ENCODE measurements around the gene SH3GL1. TPM values are rescaled to one million over a fixed set of nuclear protein-coding genes. Genes with fewer than 3 reads are reported as not detected.
A peak's percentile ranks its signal among the peaks of the same experiment; 100 is the strongest.
"Not testable (repeated sequence)": the region's sequence is repeated elsewhere in the genome, so short reads cannot be mapped to it uniquely, and the experiment has no call there.

Gene SH3GL1
- total RNA-seq, 1 donor from 2014 or later = 101 TPM

GRCh38 chr19:4352701-4353121 lies 47.6 kb downstream of the SH3GL1 start:
- Histone ChIP-seq H3K27me3 (ENCODE audit: insufficient read depth, low read length) (no peaks in the 10 kb centered on the region), H3K9me3 (ENCODE audit: insufficient read depth, low read depth, low read length) (no peaks in the 10 kb centered on the region), H4K20me1 (ENCODE audit: insufficient read depth, low read length) (no peaks in the 10 kb centered on the region), H3K4me3 (ENCODE audit: insufficient read depth, low read depth, low read length) (no peak overlapping the region), H3K9ac (ENCODE audit: low read length) (no peak overlapping the region), H2AFZ (ENCODE audit: low read depth, low read length) (no peak overlapping the region), H3K79me2 (ENCODE audit: insufficient read depth, low read length) (no peaks in the 10 kb centered on the region), H3K4me1 (ENCODE audit: insufficient read depth, low read length) (no peaks in the 10 kb centered on the region), H3K27ac (ENCODE audit: low read depth, low read length) (no peak overlapping the region), H3K36me3 (ENCODE audit: insufficient read depth, low read length) (no peaks in the 10 kb centered on the region), H3K4me2 (ENCODE audit: low read length) (no peak overlapping the region)
- H3K27me3 Mint-ChIP-seq (ENCODE audit: low read depth, unreplicated experiment) = no peaks in the 10 kb centered on the region
- H3K4me1 Mint-ChIP-seq (ENCODE audit: low read depth, unreplicated experiment) = no peaks in the 10 kb centered on the region
- TF ChIP-seq, protein P1, sequence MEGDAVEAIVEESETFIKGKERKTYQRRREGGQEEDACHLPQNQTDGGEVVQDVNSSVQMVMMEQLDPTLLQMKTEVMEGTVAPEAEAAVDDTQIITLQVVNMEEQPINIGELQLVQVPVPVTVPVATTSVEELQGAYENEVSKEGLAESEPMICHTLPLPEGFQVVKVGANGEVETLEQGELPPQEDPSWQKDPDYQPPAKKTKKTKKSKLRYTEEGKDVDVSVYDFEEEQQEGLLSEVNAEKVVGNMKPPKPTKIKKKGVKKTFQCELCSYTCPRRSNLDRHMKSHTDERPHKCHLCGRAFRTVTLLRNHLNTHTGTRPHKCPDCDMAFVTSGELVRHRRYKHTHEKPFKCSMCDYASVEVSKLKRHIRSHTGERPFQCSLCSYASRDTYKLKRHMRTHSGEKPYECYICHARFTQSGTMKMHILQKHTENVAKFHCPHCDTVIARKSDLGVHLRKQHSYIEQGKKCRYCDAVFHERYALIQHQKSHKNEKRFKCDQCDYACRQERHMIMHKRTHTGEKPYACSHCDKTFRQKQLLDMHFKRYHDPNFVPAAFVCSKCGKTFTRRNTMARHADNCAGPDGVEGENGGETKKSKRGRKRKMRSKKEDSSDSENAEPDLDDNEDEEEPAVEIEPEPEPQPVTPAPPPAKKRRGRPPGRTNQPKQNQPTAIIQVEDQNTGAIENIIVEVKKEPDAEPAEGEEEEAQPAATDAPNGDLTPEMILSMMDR (IDR thresholded peaks at IDR 0.05; ENCODE audit: insufficient read depth, low read depth, low read length) = peak; percentile 50
- TF ChIP-seq EZH2 (IDR thresholded peaks at IDR 0.05; ENCODE audit: insufficient read depth, low read length) = no peak
- peak overlapping the region; percentile 53 for H3K27ac Mint-ChIP-seq (ENCODE audit: unreplicated experiment)
- H3K9me3 Mint-ChIP-seq (ENCODE audit: unreplicated experiment) = no peaks in the 10 kb centered on the region
- peak; percentile 30 for DNase-seq (ENCODE audit: low read depth)
- peaks cover 2% of the 10 kb centered on the region for H3K36me3 Mint-ChIP-seq (ENCODE audit: low read depth, unreplicated experiment)
- FAIRE-seq = no peak
- no peak overlapping the region for H3K4me3 Mint-ChIP-seq (ENCODE audit: unreplicated experiment)

DNA sequence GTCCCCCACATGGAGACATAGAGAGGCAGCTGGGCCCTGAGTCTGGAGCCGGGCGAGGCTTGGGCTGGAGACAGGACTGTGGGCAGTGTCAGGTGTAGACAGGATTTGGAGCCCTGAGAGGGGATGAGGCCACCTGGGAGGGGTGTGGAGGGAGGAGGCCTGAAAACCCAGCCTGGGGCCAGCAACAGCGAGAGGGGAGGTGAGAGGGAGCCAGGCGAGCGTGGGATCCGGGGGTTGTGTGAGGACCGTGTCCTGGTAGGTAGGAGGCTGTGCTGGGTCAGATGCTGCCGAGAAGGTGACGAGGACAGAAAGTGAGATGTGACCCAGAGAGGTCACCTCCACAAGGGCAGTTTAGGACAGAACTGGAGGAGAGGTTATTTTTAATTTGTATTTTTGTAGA lies 49.6 kb downstream of the SH3GL1 start:
- H3K9ac ChIP-seq (ENCODE audit: low read length) = no peak overlapping the region
- no peak for DNase-seq (ENCODE audit: low read depth)
- no peaks in the 10 kb centered on the region for H3K9me3 ChIP-seq (ENCODE audit: insufficient read depth, low read depth, low read length)
- peaks cover 7% of the 10 kb centered on the region for H3K36me3 Mint-ChIP-seq (ENCODE audit: low read depth, unreplicated experiment)
- no peaks in the 10 kb centered on the region for H3K9me3 Mint-ChIP-seq (ENCODE audit: unreplicated experiment)
- no peaks in the 10 kb centered on the region for H3K36me3 ChIP-seq (ENCODE audit: insufficient read depth, low read length)
- no peaks in the 10 kb centered on the region for H3K4me1 ChIP-seq (ENCODE audit: insufficient read depth, low read length)
- no peak for FAIRE-seq
- H3K4me1 Mint-ChIP-seq (ENCODE audit: low read depth, unreplicated experiment) = no peaks in the 10 kb centered on the region
- no peaks in the 10 kb centered on the region for H3K27me3 ChIP-seq (ENCODE audit: insufficient read depth, low read length)
- no peak overlapping the region for H3K4me2 ChIP-seq (ENCODE audit: low read length)
- H3K4me3 Mint-ChIP-seq (ENCODE audit: unreplicated experiment) = no peak overlapping the region
- TF ChIP-seq, protein P1 (IDR thresholded peaks at IDR 0.05; ENCODE audit: insufficient read depth, low read depth, low read length) = no peak
- no peak for TF ChIP-seq EZH2 (IDR thresholded peaks at IDR 0.05; ENCODE audit: insufficient read depth, low read length)
- no peak overlapping the region for H3K27ac ChIP-seq (ENCODE audit: low read depth, low read length)
- no peaks in the 10 kb centered on the region for H3K27me3 Mint-ChIP-seq (ENCODE audit: low read depth, unreplicated experiment)
- H2AFZ ChIP-seq (ENCODE audit: low read depth, low read length) = no peak overlapping the region
- H4K20me1 ChIP-seq (ENCODE audit: insufficient read depth, low read length) = no peaks in the 10 kb centered on the region
- H3K4me3 ChIP-seq (ENCODE audit: insufficient read depth, low read depth, low read length) = no peak overlapping the region
- H3K27ac Mint-ChIP-seq (ENCODE audit: unreplicated experiment) = no peak overlapping the region
- H3K79me2 ChIP-seq (ENCODE audit: insufficient read depth, low read length) = no peaks in the 10 kb centered on the region

DNA sequence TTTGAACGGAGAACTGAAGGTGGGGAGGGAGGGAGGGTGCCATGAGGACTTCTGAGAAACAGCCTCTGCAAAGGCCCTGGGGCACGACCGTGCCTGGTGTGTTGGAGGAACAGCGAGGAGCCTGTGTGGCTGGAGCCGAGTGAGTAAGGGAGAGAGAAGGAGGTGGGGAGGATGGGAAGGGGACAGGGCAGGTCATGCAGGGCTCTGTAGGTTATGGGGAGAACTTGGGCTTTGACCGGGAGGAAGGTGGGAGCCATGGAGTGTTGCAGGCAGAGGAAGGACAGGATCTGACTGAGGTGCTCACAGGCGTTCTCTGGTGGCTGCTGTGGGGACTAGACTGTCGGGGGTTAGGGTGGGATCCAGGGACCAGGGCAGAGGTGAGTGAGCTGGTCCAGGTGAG lies 50.2 kb downstream of the SH3GL1 start:
- Histone ChIP-seq H3K4me1 (ENCODE audit: insufficient read depth, low read length) (no peaks in the 10 kb centered on the region), H3K79me2 (ENCODE audit: insufficient read depth, low read length) (no peaks in the 10 kb centered on the region), H3K4me3 (ENCODE audit: insufficient read depth, low read depth, low read length) (no peak overlapping the region), H3K27ac (ENCODE audit: low read depth, low read length) (no peak overlapping the region), H3K9ac (ENCODE audit: low read length) (no peak overlapping the region), H3K9me3 (ENCODE audit: insufficient read depth, low read depth, low read length) (no peaks in the 10 kb centered on the region), H3K36me3 (ENCODE audit: insufficient read depth, low read length) (no peaks in the 10 kb centered on the region), H2AFZ (ENCODE audit: low read depth, low read length) (no peak overlapping the region), H3K27me3 (ENCODE audit: insufficient read depth, low read length) (no peaks in the 10 kb centered on the region), H4K20me1 (ENCODE audit: insufficient read depth, low read length) (no peaks in the 10 kb centered on the region), H3K4me2 (ENCODE audit: low read length) (no peak overlapping the region)
- no peak for TF ChIP-seq EZH2 (IDR thresholded peaks at IDR 0.05; ENCODE audit: insufficient read depth, low read length)
- TF ChIP-seq, protein P1 (IDR thresholded peaks at IDR 0.05; ENCODE audit: insufficient read depth, low read depth, low read length) = no peak
- Mint-ChIP-seq H3K9me3 (ENCODE audit: unreplicated experiment) (no peaks in the 10 kb centered on the region), H3K27me3 (ENCODE audit: low read depth, unreplicated experiment) (no peaks in the 10 kb centered on the region), H3K4me3 (ENCODE audit: unreplicated experiment) (no peak overlapping the region), H3K4me1 (ENCODE audit: low read depth, unreplicated experiment) (no peaks in the 10 kb centered on the region), H3K36me3 (ENCODE audit: low read depth, unreplicated experiment) (peaks cover 7% of the 10 kb centered on the region), H3K27ac (ENCODE audit: unreplicated experiment) (no peak overlapping the region)
- DNase-seq (ENCODE audit: low read depth) = no peak
- FAIRE-seq = no peak

- H3K36me3 ChIP-seq (ENCODE audit: insufficient read depth, low read length) = not testable (repeated sequence)
Observed at GRCh38 chr19:4349225-4349624, 51.1 kb downstream of the SH3GL1 start.

More at GRCh38 chr19:4349225-4349624, 51.1 kb downstream of the SH3GL1 start:
- H3K4me1 ChIP-seq (ENCODE audit: insufficient read depth, low read length); H2AFZ ChIP-seq (ENCODE audit: low read depth, low read length); DNase-seq (ENCODE audit: low read depth); H3K27ac ChIP-seq (ENCODE audit: low read depth, low read length); H3K36me3 Mint-ChIP-seq (ENCODE audit: low read depth, unreplicated experiment); H3K4me2 ChIP-seq (ENCODE audit: low read length); H3K4me1 Mint-ChIP-seq (ENCODE audit: low read depth, unreplicated experiment); H3K27ac Mint-ChIP-seq (ENCODE audit: unreplicated experiment); H3K9me3 ChIP-seq (ENCODE audit: insufficient read depth, low read depth, low read length); H3K4me3 ChIP-seq (ENCODE audit: insufficient read depth, low read depth, low read length); H3K79me2 ChIP-seq (ENCODE audit: insufficient read depth, low read length); FAIRE-seq; H3K27me3 Mint-ChIP-seq (ENCODE audit: low read depth, unreplicated experiment); H3K4me3 Mint-ChIP-seq (ENCODE audit: unreplicated experiment); H3K9me3 Mint-ChIP-seq (ENCODE audit: unreplicated experiment); H4K20me1 ChIP-seq (ENCODE audit: insufficient read depth, low read length); H3K27me3 ChIP-seq (ENCODE audit: insufficient read depth, low read length); H3K9ac ChIP-seq (ENCODE audit: low read length): not testable (repeated sequence)
